GF-D8 (cell line): ENCODE data around the gene PTGDS.

ENCODE experiments used
- DNase-seq: peaks from one replicate; lab custom pipeline; 2025; lab: John Stamatoyannopoulos, UW

Gene PTGDS

GRCh38 chr9:136958898-136959850, 18.1 kb upstream of the PTGDS start:
- DNase-seq = no peak

- no peak for DNase-seq
These were observed 16.9 kb upstream of the PTGDS start for GRCh38 chr9:136960212-136960937.

GRCh38 chr9:136960938-136961275, 16.4 kb upstream of the PTGDS start:
- no peak for DNase-seq

GRCh38 chr9:136961279-136962065, 15.8 kb upstream of the PTGDS start:
- no peak for DNase-seq

GRCh38 chr9:136962163-136962562, 15.1 kb upstream of the PTGDS start:
- no peak for DNase-seq

GRCh38 chr9:136962701-136963248, 14.5 kb upstream of the PTGDS start:
- no peak for DNase-seq

- no peak for DNase-seq
These were observed 14.0 kb upstream of the PTGDS start for GRCh38 chr9:136963341-136963740.

GRCh38 chr9:136963751-136964150, 13.6 kb upstream of the PTGDS start:
- no peak for DNase-seq

- DNase-seq = no peak
These were observed 13.1 kb upstream of the PTGDS start for GRCh38 chr9:136964171-136964689.

GRCh38 chr9:136964833-136965422, 12.4 kb upstream of the PTGDS start:
- DNase-seq = no peak

GRCh38 chr9:136965771-136966484, 11.4 kb upstream of the PTGDS start:
- no peak for DNase-seq

- no peak for DNase-seq
These were observed 8.8 kb upstream of the PTGDS start for GRCh38 chr9:136968333-136969127.

GRCh38 chr9:136969150-136969549, 8.2 kb upstream of the PTGDS start:
- DNase-seq = no peak

- no peak for DNase-seq
These were observed 7.5 kb upstream of the PTGDS start for GRCh38 chr9:136969774-136970173.

- DNase-seq = no peak
These were observed 6.9 kb upstream of the PTGDS start for GRCh38 chr9:136970361-136970760.

- DNase-seq = no peak
These were observed 5.6 kb upstream of the PTGDS start for GRCh38 chr9:136971746-136972145.

- DNase-seq = no peak
These were observed 5.0 kb upstream of the PTGDS start for GRCh38 chr9:136972335-136972734.

GRCh38 chr9:136972743-136973142, 4.6 kb upstream of the PTGDS start:
- no peak for DNase-seq

- no peak for DNase-seq
These were observed 3.4 kb upstream of the PTGDS start for GRCh38 chr9:136973618-136974617.
